ENCODE measurements around the gene KERA. TPM values are rescaled to one million over a fixed set of nuclear protein-coding genes. Genes with fewer than 3 reads are reported as not detected.
"Not testable (repeated sequence)": the region's sequence is repeated elsewhere in the genome, so short reads cannot be mapped to it uniquely, and the experiment has no call there.

The KERA gene, protein sequence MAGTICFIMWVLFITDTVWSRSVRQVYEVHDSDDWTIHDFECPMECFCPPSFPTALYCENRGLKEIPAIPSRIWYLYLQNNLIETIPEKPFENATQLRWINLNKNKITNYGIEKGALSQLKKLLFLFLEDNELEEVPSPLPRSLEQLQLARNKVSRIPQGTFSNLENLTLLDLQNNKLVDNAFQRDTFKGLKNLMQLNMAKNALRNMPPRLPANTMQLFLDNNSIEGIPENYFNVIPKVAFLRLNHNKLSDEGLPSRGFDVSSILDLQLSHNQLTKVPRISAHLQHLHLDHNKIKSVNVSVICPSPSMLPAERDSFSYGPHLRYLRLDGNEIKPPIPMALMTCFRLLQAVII
- 3.1 TPM for total RNA-seq (ENCODE audit: insufficient read depth, low replicate concordance)

DNA sequence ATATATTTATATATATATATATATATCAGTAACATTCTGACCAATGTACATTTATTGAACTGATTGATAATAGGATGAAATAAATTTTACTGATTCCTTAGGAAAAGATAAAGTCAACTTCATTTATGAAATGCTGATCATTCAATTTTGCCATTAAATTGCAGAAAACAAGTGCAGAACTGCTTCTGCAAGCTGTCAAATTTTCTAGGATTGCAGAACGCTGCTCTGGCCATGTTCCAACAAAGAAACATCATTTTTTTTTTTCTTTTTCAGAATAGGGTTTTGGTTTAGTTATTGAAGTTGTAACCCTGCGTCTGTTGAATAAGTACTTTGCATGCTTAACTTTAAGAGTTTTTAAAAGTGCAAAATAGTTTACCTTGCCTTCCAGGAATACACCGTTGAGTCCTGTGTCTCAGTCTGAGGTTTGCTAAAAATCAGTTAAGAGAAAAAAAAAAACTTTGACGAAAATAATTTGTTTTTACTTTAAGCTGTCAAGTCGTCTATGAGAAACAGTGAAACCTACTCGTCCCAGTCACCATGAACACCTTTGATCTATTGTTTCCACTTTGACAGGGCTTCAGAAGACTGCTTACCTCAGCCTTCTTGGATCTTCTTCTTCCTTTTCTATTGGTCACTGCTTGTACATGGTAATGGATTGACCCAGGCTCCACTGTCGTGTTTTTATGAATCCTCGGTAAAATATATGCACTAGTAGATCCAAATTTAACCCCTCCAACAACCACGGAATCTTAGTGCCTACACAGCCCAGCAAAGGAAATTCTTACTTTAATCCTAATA lies at the start of gene KERA:
KERA (minus strand) TSS at position 657 of the 798 bp plus-strand sequence. CDS start 1,743 bp downstream, outside the sequence.
- DNase-seq (ENCODE audit: low spot score), result peak; percentile 34

DNA sequence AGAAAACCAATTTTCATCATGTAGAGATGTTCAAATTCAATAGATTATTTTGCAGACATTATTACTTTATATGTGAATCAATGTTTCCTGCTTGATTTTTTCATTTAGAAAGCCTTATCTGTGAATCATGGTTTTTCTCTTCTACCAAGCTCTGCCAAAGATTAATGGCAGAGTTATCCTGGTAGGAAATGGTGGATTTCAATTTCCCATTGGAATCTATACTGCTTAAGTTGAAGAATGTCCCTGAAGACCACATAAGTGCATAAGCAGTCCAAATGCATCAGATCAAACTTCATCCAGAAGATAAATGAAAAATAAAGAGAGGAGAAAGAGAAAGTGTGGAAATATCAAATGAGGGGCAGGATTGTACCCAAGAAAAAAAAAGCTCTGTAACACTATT lies 48.5 kb upstream of the KERA start:
- no peak for DNase-seq (ENCODE audit: low spot score)

DNA sequence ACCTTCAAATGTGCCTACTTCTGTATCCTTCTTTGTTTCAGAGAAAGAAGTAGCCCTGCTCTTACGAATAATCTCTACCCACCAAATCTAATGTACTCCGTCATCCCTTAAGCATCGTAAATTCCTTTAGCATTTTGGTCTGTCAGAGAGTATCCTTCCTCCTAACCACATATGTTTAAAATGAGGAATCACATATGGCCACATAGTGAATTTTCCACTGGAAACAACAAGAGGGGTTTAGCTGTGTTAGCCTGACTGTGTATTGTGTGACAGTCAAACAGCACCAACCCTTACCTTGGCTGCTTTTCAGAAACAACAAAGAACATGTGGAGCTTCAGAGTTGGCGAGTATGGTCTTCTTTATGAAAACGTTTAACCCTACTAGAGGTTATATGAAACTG lies 48.0 kb upstream of the KERA start:
- DNase-seq (ENCODE audit: low spot score), result peak; percentile 55

DNA sequence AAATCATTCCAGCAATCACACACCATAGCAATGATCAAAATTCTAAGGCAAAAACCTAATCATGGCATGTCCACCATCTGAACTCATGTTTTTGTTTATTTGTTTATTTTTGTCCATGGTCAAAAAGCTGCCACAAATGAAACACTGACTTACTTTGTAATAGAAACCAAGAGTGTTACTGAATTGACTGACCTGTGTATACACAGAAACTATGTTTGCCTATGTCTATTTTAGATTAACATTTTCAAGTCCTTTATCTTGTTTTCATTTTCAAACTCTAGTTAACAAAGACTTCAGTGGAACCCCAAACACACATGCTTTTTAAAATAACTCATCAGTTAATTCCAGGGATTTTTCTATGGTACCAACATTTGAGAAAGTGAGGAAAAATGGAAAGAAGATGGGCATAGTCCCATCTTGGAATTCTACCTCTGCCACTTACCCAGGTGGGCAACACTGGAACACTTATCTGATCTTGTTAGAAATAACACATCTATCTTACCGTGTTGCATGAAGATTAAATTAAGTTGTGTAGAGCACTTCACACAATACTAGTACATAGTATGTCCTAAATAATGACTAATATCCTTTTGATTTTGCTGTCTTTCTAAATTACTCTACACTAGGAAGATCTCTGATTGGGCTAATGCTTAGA lies 47.1 kb upstream of the KERA start:
- no peak for DNase-seq (ENCODE audit: low spot score)

DNA sequence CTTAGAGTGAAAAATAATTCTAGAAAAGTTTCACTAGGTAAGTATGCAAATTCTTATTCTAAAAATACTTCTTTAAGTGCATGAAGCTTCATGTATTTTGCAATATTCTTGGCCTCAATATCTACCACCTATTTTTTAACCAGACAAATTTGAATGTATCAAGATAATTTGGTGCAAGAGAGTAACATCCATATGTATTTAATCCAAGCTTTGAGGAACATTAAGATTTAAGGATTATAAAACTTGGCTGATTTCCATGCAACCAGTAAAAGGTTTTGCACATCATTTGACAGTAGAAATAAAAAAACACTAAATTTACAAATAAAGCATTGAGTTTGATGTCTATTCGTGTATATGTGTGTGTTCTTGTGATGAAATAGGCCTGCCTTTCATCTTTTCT lies 45.8 kb upstream of the KERA start:
- no peak for DNase-seq (ENCODE audit: low spot score)

DNA sequence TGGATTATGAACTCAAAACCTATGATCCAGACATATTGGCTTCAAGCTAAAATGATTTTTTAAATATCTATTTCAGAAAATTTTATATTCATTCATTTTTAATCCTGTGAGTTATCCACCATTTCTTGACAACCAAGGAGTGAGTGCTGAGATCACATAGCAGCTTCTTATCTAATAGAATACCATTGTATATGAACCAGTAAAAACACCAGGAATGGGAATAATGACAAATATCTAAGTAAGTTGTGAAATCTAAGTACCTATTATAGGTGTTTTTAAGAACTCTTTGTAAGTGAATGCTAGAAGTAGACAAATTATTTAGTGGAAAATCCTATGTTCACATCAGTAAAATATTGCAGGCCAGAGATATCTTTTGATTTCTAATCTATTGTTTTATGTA lies 45.3 kb upstream of the KERA start:
- no peak for DNase-seq (ENCODE audit: low spot score)

DNA sequence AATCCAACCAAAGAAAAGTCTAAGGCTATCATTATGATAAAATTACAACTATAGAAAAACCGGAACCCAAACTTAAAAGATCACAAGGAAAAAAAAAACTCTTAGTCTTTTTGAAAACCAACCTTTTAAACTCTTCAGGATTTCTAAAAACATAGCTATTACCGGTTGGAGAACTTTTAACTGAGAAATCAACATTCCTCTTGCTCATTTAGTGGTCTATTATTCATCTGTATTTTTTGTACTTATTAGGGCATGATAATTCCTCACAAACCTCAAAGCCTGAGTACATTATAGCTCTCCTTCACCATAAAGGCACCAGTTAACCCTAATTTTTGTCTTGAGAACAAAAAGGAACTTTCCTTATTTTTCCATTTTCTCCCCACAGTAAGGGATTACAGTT lies 43.1 kb upstream of the KERA start:
- DNase-seq (ENCODE audit: low spot score), result peak; percentile 41

DNA sequence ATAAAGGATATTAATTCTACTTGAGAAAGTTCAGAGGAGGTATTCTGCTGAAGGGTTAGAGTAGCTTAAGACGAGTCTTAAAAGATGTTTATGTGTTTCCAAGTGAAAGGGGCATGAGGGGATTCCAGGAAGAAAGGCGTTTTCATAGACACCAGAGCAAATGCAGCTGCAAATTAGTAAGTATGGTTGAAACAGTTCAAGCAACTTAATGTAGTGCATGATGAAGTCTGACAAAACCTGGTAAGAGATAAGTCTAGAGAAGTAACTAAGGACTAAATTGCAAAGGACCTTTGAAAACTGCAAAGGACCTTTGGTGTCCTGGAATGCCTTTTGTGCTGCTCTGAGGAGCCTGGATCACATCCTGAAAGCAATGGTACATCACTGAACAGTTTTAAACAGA lies 42.0 kb upstream of the KERA start:
- peak; percentile 52 for DNase-seq (ENCODE audit: low spot score)

DNA sequence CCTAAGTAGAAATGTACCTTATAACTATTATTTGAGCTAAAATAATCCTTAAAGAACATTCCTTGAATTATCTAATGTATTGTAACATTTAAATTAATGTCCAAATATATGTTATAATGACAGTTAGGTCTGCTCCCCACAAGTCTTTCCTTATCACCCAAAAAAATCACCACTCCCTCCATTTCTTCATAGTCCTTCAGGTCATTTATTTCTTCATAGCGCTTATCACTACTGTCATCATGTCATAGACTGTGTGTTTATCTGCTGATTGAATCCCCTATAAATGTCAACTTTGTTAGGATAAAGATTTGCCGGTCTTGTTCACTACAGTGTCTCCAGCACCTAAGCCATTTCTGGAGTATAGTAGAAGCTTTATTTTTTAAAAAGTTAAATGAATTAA lies 41.5 kb upstream of the KERA start:
- DNase-seq (ENCODE audit: low spot score), result peak; percentile 73

DNA sequence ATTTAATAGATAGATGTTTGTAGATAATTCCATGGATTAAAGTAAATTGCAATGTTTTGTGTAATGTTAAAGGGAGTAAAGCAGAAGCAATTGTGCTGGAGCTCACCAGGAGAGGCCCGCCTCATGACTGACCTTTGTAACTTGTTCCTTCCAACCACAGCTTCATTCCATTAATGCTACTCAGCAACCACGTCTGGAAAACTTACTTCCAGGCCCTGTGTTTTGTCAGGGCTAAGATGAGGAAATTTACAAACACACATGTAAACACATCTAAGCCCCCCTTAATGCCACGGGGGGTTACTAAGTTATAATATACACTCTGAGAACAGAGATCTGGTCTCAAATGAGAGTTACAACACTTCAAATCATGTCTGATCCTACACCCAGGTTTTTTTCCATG lies 41.1 kb upstream of the KERA start:
- DNase-seq (ENCODE audit: low spot score), result peak; percentile 92

DNA sequence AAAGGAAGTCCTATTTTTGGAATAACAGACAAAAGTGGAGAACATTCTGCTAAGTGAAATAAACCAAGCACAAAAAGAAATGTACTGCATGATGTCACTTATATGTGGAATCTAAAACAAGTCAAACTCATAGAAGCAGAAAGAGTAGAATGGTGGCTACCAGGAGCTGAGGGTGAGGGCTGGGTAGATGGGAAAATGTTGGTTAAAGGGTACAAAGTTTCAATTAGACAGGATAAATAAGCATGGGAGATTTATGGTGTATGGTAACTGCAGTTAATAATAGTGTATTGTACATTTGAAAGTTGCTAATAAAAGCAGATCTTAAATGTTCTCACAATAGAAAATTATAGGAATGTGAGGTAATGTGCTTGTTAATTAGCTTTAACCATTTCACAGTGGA lies 40.6 kb upstream of the KERA start:
- no peak for DNase-seq (ENCODE audit: low spot score)

DNA sequence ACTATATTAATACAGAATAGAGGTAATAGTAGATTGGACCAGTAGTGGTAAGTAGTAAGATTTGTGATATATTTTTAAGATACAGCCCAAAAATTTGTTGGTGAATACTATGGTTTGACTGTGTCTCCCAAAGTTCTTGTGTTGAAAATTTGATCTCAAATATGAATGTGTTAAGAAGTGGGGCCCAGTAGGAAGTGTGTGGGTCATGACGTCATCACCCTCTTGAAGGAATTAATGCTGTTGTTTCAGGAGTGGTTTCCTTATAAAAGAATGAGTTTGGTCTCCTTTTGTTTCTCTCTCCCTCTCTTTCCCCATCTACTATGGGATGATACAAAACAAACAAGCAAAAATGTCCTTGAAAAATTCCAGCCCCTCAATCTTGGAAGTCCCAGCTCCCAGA lies 37.1 kb upstream of the KERA start:
- no peak for DNase-seq (ENCODE audit: low spot score)

DNA sequence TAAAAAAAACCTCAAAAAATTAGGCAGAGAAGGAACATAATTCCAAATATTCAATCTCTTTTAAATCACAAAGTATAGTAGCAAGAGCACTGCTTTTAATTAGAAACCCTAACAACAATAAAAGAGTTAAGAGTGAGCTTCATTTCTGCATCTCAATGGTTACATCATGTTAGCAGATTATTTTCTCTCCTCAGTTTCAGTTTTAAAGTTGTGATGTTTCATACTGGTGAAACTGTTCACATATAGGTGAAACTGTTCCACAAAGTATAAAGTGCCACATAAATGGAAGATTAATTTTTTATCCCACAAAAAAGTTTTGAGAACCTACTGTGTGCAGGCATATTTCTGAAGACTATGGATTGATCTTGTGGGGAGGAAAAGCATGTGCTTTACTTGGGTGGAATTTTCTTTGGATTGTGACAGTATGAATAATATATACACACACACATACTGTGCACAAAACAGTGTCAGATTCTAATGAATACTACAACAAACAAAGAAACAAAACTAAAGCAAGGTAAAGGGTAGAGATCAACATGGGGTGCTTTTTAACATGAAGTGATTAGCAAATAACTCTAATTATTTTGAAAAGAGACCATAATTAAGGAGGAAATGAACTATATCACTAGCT lies 36.3 kb upstream of the KERA start:
- DNase-seq (ENCODE audit: low spot score), result no peak

DNA sequence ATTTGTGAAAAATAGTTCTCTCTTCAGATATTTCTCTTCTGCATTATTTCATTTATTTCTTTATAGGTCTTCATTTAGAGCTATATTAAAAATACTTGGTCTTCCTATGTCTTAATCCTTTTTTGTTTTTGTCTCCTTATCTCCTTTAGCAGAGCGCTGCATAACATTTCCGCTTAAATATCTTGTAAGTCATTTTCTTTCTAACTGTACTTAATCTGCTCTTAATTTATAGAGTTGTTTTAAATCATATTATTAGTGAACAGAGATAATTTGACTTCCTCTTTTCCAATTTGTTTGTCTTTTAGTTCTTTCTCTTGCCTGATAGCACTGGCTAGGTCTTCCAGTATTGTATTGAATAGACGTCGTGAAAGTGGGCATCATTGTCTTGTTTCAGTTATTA lies 35.5 kb upstream of the KERA start:
- no peak for DNase-seq (ENCODE audit: low spot score)

DNA sequence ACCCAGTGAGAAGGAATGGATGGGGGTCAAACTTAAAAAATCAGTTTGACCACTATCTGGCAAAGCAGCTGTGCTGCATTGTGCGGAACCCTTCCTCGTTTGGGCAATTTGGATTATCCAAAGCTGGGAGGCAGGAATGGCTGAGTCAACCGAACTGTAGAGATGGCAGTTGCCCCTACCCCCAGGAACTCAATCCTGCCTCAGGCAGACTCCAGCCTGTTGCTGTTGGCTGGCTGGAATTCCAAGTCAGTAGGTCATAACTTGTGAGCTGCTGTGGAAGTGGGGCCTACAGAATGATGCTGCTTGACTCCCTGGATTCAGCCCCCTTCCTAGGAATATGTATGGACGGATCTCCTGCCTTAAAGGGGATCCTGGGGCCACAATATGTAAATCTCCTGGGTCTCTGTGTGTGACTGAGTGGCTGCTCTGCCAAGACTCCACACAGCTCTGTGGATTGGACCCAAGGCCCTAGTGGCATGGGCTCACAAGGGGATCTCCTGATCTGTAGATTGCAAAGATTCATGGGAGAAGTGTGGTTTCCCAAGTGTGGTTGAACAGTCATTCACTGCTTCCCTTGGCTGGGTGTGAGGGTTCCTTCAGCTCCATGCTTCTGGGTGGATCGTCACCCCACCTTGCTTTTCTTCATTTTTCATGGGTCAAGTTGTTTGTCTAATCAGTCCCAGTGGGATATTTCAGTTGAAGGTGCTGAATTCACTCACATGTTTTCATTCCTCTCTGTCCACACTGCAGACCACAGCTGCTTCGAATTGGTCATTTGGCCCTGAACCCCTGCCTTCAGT lies 34.3 kb upstream of the KERA start:
- DNase-seq (ENCODE audit: low spot score), result no peak

DNA sequence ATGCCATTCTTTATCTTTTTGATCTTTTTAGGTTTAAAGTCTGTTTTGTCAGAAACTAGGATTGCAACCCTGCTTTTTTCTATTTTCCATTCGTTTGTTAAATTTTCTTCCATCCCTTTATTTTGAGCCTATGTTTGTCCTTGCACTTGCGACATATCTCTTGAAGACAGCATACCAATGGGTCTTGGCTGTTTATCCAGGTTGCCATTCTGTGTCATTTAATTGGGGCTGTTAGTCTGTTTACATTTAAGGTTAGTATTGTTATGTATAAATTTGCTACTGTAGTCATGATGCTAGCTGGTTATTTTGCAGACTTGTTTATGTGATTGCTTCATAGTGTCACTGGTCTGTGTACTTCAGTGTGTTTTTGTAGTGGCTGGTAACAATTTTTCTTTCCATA lies 32.1 kb upstream of the KERA start:
- not testable (repeated sequence) for DNase-seq (ENCODE audit: low spot score)

DNA sequence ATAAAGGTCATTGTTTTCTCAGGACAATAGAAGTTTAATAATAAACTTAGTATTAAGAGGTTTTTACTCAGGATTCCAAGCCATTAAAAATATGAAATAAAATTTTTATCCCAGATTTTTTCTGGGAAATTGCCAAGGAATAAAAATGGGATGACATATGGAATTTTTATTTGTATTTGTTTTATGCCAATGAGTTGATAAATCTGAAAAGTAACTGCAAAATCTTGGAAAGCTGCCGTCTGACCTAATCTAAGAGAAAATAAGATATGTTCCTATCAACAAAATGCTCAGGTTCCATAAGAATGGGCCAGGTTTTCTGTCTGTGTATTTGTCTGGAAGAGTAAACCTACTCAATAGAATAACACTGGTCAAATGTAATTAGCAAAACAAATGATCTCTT lies 22.2 kb upstream of the KERA start:
- no peak for DNase-seq (ENCODE audit: low spot score)

DNA sequence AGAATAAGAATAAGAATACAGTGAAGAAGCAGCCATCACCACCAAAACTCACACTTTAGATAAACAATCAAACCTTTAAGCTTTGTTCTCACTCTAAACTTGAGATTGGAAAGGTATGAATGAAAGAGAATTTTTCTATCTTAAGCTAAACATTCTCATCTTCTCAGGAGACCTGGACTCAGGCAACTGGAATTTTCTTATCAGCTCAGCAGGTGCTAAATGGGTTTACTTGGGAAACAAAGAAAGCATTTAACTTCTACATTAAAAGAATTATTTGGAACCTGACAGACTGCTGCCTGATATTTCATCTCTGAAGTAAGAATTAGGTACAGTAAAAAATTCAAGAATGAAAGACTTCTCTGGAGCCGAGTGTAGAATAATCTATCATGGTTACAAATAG lies 20.7 kb upstream of the KERA start:
- DNase-seq (ENCODE audit: low spot score), result no peak

DNA sequence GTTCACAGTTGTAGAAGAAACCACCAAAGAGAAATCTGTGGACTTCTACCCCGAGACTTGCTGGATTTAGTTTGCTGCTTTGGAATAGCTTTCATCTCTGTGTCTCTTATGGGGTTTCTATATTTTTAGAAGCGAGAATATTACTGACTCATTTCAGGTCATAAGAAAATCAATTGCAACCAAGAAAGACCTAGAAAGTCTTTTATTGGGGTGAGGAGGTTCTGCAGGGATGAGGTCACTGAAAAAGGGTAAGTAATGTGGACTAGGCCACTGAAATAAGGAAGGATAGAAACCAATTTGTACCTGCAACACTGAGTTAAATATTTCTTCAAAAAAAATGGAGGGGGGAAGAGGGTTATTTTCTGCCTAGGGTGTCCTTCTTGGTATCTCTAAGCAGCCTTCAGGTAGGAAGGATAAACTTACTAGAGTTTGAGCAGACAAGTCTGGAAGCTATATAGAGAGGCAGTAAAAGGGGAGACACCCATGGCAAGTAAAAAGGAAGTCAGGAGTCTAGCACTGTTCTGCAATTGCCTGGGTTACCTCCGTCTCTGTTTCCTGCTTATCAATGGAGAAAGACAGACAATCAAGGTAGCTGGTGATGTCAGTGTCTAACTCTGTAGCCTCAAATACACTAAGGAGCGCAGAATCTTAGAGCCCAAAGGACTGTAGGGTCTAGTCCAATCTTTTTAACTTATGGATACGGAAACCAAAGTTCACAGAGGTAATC lies 19.6 kb upstream of the KERA start:
- DNase-seq (ENCODE audit: low spot score), result no peak

DNA sequence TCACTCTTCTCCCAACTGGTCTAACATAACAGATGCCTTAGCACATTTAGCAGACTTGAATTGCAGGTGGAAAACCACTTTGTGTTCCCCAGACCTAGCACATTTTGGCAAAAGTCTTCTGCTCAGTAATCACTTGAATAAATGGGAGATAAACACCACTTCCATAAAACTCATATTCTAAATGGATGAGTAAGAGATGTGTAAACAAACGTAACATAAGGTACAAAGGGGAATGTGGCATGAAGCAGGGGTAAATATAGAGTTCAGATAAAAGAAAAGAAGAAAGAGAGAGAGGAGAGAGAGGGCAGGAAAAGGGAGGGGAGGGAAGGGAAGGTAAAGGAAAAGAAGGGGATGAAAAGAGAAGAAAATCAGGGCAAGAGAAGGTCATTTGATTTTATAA lies 17.0 kb upstream of the KERA start:
- DNase-seq (ENCODE audit: low spot score), result no peak

All from umbilical cord (tissue), 2 donors.